ENCODE data around the gene SNUPN.
"Not testable (repeated sequence)": the region's sequence is repeated elsewhere in the genome, so short reads cannot be mapped to it uniquely, and the experiment has no call there.

Gene SNUPN

GRCh38 chr15:75578173-75578947 lies 47.2 kb downstream of the SNUPN start:
- FAIRE-seq: no peak

- no peak for FAIRE-seq
Measured at GRCh38 chr15:75577401-75578172, 47.9 kb downstream of the SNUPN start.

GRCh38 chr15:75573648-75574384 lies 51.7 kb downstream of the SNUPN start:
- no peak for FAIRE-seq

- no peak for FAIRE-seq
Measured at GRCh38 chr15:75570126-75570845, 55.2 kb downstream of the SNUPN start.

- no peak for FAIRE-seq
Measured at GRCh38 chr15:75565062-75565970, 60.2 kb downstream of the SNUPN start.

- FAIRE-seq: no peak
Measured at GRCh38 chr15:75561888-75562287, 63.6 kb downstream of the SNUPN start.

- FAIRE-seq: not testable (repeated sequence)
Measured at GRCh38 chr15:75559360-75559759, 66.2 kb downstream of the SNUPN start.

GRCh38 chr15:75558955-75559354 lies 66.6 kb downstream of the SNUPN start:
- not testable (repeated sequence) for FAIRE-seq

GRCh38 chr15:75554717-75555116 lies 70.8 kb downstream of the SNUPN start:
- FAIRE-seq: no peak

GRCh38 chr15:75553659-75554058 lies 71.9 kb downstream of the SNUPN start:
- no peak for FAIRE-seq

- no peak for FAIRE-seq
Measured at GRCh38 chr15:75551091-75551490, 74.4 kb downstream of the SNUPN start.
